ENCODE results near the gene SOX13. TPM values are rescaled to one million over a fixed set of nuclear protein-coding genes. Genes with fewer than 3 reads are reported as not detected.

The SOX13 gene
- total and polyA plus RNA-seq, 5 experiments from 2014 or later: 0.29 to 0.77 (median 0.41) TPM; not detected in 1

DNA sequence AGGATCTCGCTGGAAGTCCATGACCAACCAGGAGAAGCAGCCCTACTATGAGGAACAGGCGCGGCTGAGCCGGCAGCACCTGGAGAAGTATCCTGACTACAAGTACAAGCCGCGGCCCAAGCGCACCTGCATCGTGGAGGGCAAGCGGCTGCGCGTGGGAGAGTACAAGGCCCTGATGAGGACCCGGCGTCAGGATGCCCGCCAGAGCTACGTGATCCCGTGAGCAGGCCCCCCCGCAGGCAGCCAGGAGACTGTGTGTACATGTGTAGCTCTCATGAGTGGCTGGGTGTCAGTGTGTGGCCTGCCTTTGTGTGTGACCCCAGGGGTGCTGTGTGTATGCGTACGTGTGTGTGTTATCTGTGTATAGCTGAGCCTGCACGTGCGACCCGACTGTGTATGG lies 51.7 kb downstream of the SOX13 start:
- Mint-ChIP-seq H3K27ac (no peak overlapping the region), H3K9me3 (no peaks in the 10 kb centered on the region), H3K4me3 (no peak overlapping the region), H3K27me3 (peaks cover 0 to 3% (median 0%) of the 10 kb centered on the region in 5 donors), H3K4me1 (peaks cover 2 to 11% (median 5%) of the 10 kb centered on the region in 4 donors), H3K36me3 (no peaks in the 10 kb centered on the region)
- DNase-seq (no peak), ATAC-seq (no peak)
- POLR2A ChIA-PET: no interaction called here

DNA sequence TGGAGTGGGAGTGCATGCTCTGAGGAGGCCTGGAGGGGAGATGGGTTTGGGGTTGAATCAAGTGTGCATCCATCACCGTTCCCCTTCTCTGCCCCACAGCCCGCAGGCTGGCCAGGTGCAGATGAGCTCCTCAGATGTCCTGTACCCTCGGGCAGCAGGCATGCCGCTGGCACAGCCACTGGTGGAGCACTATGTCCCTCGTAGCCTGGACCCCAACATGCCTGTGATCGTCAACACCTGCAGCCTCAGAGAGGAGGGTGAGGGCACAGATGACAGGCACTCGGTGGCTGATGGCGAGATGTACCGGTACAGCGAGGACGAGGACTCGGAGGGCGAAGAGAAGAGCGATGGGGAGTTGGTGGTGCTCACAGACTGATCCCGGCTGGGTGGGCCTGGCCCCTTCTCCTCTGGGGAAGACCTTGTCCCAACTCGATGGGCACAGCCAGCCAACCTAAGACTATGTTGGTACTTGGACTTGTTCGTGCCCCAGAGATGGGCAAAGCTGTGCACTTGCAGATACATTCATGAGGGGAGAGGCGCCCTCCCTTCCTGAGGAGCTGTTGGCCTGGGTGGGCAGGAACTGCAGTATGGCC lies 52.9 kb downstream of the SOX13 start:
- ATAC-seq (no peak), DNase-seq (no peak)
- H3K9me3 Mint-ChIP-seq: no peaks in the 10 kb centered on the region
- H3K4me1 Mint-ChIP-seq: peaks cover 2 to 11% (median 5%) of the 10 kb centered on the region in 4 donors
- H3K27me3 Mint-ChIP-seq: peaks cover 0 to 3% (median 0%) of the 10 kb centered on the region in 5 donors
- H3K4me3 Mint-ChIP-seq: no peak overlapping the region
- H3K36me3 Mint-ChIP-seq: no peaks in the 10 kb centered on the region
- no peak overlapping the region for H3K27ac Mint-ChIP-seq
- POLR2A ChIA-PET: no interaction called here

DNA sequence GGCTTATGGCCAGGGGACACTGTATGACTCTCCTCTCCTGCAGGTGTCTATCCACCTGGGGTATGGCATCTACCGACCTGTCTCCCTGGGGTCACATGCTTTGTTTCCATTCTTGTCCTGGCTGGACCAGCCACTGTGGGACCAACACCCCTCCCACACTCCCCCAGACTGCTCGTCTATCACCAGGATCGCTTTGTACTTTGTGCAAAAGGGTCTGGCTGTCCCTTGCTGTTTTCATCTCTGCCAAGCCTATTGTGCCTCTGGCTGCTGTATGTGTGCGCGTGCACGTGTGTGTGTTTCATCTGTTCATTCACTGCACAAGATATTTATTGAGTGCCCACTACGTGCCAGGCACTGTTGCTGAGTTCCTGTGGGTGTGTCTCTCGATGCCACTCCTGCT lies 53.5 kb downstream of the SOX13 start:
- Mint-ChIP-seq H3K4me3 (no peak overlapping the region), H3K36me3 (no peaks in the 10 kb centered on the region), H3K4me1 (peaks cover 2 to 11% (median 5%) of the 10 kb centered on the region in 4 donors), H3K27ac (no peak overlapping the region), H3K9me3 (no peaks in the 10 kb centered on the region), H3K27me3 (peaks cover 0 to 3% (median 0%) of the 10 kb centered on the region in 5 donors)
- ATAC-seq (no peak), DNase-seq (no peak)
- POLR2A ChIA-PET: no interaction called here

DNA sequence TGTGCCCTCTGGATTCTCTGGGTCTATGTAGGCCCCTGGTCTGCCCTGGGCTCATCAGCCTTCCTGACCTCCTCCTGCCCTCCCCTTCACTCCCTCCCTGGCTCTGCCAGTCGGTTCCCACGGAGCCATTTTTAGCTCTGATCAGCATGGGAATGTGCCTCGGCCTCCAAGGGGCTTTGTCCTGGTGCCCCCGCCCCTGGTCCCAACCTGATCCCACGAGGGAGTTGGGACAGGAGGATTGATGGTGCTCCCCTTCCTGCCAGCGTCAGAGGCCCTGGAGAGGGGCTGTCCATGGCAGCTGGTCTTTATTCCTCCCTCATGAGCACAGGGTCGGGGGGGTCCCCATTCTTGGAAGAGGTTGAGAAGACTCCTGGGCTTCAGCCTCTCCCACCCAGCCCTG lies 54.0 kb downstream of the SOX13 start:
- no peaks in the 10 kb centered on the region for H3K9me3 Mint-ChIP-seq
- no peak overlapping the region for H3K27ac Mint-ChIP-seq
- peaks cover 2 to 11% (median 5%) of the 10 kb centered on the region in 4 donors for H3K4me1 Mint-ChIP-seq
- H3K36me3 Mint-ChIP-seq: no peaks in the 10 kb centered on the region
- no peak overlapping the region for H3K4me3 Mint-ChIP-seq
- peaks cover 0 to 3% (median 0%) of the 10 kb centered on the region in 5 donors for H3K27me3 Mint-ChIP-seq
- ATAC-seq (no peak), DNase-seq (no peak)
- POLR2A ChIA-PET: no interaction called here

DNA sequence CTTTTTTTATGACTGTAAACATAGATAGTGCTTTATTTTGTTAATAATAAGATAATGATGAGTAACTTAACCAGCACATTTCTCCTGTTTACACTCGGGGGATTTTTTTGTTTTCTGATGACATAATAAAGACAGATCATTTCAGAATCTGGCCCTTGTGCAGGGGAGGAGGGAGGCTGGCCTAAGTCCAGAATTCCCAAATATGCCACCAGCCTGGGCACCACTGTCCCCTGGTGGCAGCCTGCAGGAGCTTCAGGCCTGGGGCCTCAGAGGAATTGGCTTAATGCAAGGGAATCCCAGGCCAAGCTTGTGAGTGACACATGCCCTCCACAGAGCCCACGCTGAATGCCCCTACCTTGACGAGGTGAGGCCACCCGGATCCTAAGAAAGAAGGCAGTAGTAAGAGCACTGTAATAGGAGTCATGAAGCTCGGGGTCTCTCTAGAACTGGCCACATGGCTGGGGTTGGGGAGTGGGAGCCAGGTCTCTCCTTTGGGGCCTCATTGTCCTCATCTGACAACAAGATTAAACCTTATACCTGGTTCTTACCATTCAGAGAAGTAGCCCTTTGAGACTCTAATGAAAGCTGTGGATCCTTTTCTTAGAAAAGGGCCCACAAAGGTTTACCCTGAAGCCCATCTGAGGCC lies 54.8 kb downstream of the SOX13 start:
- peaks cover 0 to 3% (median 0%) of the 10 kb centered on the region in 5 donors for H3K27me3 Mint-ChIP-seq
- H3K4me3 Mint-ChIP-seq: no peak overlapping the region
- H3K27ac Mint-ChIP-seq: no peak overlapping the region
- no peak for ATAC-seq
- POLR2A ChIA-PET: no interaction called here
- H3K4me1 Mint-ChIP-seq: peaks cover 2 to 11% (median 5%) of the 10 kb centered on the region in 4 donors
- no peak for DNase-seq
- H3K9me3 Mint-ChIP-seq: no peaks in the 10 kb centered on the region
- H3K36me3 Mint-ChIP-seq: no peaks in the 10 kb centered on the region

DNA sequence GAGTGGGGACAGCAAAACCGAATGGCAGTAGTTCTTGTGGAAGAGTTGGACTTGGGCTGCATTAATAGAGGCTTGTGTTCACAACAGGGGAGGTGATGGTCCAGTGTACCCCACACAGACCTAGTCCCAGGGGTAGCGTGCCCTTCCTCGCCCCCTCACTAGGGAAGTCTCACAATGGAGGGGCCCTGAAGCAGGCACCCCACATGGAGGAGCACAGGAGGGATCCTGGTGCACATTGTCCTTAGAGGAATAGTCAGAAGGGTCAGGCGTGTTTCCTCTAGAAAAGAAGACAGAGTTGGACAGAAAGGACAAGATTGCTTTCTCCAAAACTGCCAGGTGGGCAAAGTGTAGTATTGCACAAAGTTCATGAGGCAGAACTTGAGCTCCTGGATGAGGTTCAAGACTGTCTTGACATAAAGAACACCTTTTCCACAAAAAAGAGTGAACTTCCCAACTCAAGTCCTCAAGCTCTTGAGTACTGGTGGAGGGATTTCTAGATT lies 55.6 kb downstream of the SOX13 start:
- Mint-ChIP-seq H3K27me3 (peaks cover 0 to 3% (median 0%) of the 10 kb centered on the region in 5 donors), H3K4me3 (peak overlapping the region in 2 of 10 donors; percentile 39), H3K27ac (peak overlapping the region in 1 of 10 donors; percentile 28), H3K36me3 (no peaks in the 10 kb centered on the region), H3K4me1 (peaks cover 2 to 11% (median 5%) of the 10 kb centered on the region in 4 donors), H3K9me3 (no peaks in the 10 kb centered on the region)
- DNase-seq (no peak), ATAC-seq (peak; percentile 10 to 12)
- POLR2A ChIA-PET: interaction anchor here (0.5 to 1.5 kb wide), 2 partner anchors 268 to 829 kb away, joined by 3 to 16 read pairs; partner anchors contain the start of gene SNRPE

DNA sequence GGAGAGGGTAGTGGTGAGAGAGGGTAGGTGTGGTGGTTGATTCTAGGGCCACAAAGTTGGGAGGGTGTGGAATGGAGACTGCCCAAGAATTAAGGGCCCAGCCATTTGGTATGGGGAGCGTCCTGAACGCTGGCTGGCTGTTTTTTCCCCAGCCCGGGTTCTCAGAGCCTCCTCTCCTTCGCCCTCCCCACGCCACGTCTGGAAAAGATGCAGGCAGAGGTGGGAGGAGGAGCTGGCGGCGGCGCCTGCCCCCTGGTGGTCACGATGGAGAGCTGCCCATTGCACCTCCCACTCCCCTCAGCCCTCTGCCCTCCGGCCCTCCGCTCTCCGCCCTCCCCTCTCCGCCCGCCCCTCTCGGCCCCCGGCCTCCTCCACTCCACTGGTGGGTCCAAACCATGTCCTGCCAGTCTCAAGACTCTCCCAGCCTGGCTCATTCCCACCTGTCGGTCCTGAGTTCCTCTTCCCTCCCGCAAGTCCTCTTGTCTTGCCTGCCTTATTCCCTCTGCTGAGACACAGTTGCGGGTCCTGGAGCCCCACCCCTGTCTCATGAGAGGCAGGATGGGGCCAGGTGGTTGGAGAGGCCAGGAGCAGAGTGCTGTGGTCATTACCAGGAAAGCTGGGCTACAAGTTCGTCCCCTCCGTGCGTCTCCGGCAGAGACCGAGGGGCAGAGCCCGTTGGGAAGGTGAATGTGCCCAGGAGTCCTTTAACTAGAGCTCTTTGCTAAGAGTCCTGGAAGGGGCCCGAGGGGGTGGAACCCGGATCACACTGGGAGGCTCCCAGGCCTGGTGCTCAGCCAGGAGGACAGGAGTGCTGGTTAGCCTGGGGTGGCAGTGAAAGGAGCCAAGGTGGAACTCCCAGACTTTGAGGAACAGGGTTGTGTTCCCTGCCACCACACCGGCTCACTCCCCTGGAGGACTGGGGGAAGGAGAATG lies 56.3 kb downstream of the SOX13 start:
- Mint-ChIP-seq H3K4me1 (peaks cover 2 to 11% (median 5%) of the 10 kb centered on the region in 4 donors), H3K36me3 (no peaks in the 10 kb centered on the region), H3K9me3 (no peaks in the 10 kb centered on the region), H3K27ac (peak overlapping the region in 3 of 10 donors; percentile 28 to 80 (median 65)), H3K4me3 (peak overlapping the region in 4 of 10 donors; percentile 34 to 43 (median 39)), H3K27me3 (peaks cover 0 to 3% (median 0%) of the 10 kb centered on the region in 5 donors)
- ATAC-seq (peak; percentile 82 to 97), DNase-seq (peak; percentile 25 to 73 (median 54))
- POLR2A ChIA-PET: interaction anchor here (0.5 to 1.5 kb wide), 2 partner anchors 269 to 830 kb away, joined by 3 to 16 read pairs; partner anchors contain the start of gene SNRPE

DNA sequence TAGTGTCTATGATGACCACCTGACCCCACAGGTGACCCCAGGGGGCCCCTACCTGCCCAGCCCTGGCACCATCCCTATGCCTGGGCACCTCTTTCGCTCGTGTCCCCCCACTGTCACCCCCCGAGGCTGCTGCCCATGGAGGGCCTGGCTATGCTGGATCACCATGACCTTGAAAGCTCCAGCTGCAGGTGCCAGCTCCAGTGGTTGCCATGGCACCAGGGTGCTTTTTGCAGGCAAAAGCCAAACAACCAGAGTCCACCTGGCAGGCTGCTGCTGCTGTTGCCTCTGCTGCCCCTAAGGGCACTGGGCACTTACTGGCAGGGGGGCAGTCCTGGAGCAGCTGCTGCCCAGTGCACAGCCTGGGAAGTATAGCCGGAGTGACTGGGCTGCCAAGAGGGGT lies 57.3 kb downstream of the SOX13 start:
- ATAC-seq (no peak), DNase-seq (no peak)
- no peaks in the 10 kb centered on the region for H3K36me3 Mint-ChIP-seq
- H3K4me1 Mint-ChIP-seq: peaks cover 2 to 11% (median 5%) of the 10 kb centered on the region in 4 donors
- H3K4me3 Mint-ChIP-seq: no peak overlapping the region
- H3K27me3 Mint-ChIP-seq: peaks cover 0 to 3% (median 0%) of the 10 kb centered on the region in 5 donors
- POLR2A ChIA-PET: no interaction called here
- H3K27ac Mint-ChIP-seq: no peak overlapping the region
- no peaks in the 10 kb centered on the region for H3K9me3 Mint-ChIP-seq

DNA sequence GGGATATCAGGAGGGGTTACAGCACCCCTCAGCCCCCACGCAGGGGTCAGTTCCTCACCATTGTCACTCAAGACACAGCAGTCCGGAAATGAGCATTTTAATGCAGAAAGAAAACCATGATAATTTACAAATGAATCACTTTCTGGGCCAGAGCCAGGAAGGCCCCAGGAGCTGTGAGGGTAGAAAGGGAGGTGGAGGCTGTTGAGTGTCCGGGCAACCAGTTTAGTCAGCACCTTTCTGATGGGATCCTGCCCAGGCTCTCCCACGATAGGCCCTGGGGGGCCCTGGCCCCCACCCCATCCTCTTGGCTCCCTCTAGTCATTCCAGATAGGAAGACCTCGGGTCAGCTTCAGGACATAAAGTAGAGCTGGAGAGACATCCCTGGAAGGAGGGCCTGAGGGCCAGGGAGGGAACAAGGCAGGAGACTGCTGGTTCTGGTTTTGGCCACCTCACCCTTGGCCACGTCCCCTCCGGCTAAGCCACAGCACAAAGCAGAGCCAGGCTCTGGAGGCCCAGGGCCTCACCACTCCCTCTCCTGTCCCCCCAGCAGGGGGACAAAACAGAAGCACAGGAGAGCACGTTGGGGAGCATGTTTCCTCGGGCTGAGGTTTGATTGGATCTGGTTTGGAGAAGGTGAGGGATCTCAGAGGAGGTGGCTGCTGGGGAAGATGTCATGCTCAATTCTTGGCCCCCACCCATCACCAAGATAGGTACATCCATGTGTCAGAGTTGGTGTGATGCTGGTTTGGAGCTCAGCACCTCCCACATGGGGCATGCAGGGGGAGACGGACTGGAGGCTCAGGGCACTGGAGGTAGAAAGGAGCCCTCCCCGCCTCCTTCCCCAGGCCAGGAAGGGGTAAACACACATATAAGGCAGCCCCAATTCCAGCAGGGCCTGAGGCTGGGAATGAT lies 58.3 kb downstream of the SOX13 start:
- peak overlapping the region in 2 of 10 donors; percentile 37 to 45 for H3K27ac Mint-ChIP-seq
- no peak overlapping the region for H3K4me3 Mint-ChIP-seq
- peaks cover 0 to 2% (median 0%) of the 10 kb centered on the region in 3 donors for H3K36me3 Mint-ChIP-seq
- H3K4me1 Mint-ChIP-seq: peaks cover 2 to 11% (median 5%) of the 10 kb centered on the region in 4 donors
- H3K9me3 Mint-ChIP-seq: no peaks in the 10 kb centered on the region
- ATAC-seq (no peak), DNase-seq (no peak)
- POLR2A ChIA-PET: interaction anchor here (0.6 kb wide), 1 partner anchor 294 kb away, joined by 5 read pairs; no protein-coding TSS in a partner anchor
- H3K27me3 Mint-ChIP-seq: peaks cover 0 to 3% (median 0%) of the 10 kb centered on the region in 5 donors

DNA sequence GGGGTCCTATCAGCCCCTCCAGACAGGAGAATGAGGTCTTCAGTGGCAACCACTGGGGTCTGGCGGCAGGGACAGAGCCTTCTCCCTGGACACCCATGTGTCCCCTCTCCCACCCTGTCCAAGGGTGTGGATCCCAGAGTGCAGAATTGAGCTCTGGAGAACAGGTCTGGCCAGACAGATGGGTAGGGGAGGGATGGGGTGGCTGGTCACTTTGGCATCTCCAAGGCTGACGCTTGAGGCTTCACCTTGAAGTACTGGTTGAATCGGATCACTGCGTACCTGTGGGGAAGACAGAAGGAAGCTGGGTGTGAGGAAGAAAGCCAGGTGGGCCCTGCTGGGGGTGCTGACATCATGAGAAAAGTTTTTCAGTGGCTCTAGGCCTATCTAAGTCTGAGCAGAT lies 59.1 kb downstream of the SOX13 start:
- POLR2A ChIA-PET: no interaction called here
- Mint-ChIP-seq H3K27ac (no peak overlapping the region), H3K9me3 (no peaks in the 10 kb centered on the region), H3K4me3 (no peak overlapping the region), H3K36me3 (peaks cover 0 to 2% (median 0%) of the 10 kb centered on the region in 3 donors), H3K27me3 (peaks cover 0 to 3% (median 0%) of the 10 kb centered on the region in 5 donors), H3K4me1 (peaks cover 2 to 11% (median 5%) of the 10 kb centered on the region in 4 donors)
- no peak for ATAC-seq
- DNase-seq: no peak

DNA sequence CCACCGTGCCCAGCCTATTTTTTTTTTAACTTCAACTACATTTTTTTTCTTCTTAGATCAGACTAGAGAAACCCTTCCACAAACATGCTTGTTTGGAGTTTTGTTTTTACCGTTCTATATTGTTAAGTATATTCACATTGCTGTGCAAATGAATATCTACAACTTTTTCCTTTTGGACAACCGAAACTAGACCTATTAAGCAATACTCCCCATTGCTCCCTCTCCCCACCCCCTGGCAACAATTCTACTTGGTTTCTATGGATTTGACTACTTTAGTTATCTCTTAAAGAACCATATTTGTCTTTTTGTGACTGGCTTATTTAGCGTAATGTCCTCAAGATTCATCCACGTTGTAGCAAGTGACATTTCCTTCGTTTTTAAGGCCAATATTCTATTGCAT lies 59.8 kb downstream of the SOX13 start:
- peaks cover 0 to 3% (median 0%) of the 10 kb centered on the region in 5 donors for H3K27me3 Mint-ChIP-seq
- POLR2A ChIA-PET: no interaction called here
- H3K4me3 Mint-ChIP-seq: no peak overlapping the region
- peaks cover 0 to 3% (median 2%) of the 10 kb centered on the region in 3 donors for H3K36me3 Mint-ChIP-seq
- no peak for ATAC-seq
- H3K9me3 Mint-ChIP-seq: no peaks in the 10 kb centered on the region
- no peak overlapping the region for H3K27ac Mint-ChIP-seq
- DNase-seq: no peak
- peaks cover 2 to 11% (median 5%) of the 10 kb centered on the region in 4 donors for H3K4me1 Mint-ChIP-seq

All from naive thymus-derived CD8-positive, alpha-beta T cell (primary cell).